HG03064 (cell line): ENCODE measurements around the gene MAN2A2.
"Not testable (repeated sequence)": the region's sequence is repeated elsewhere in the genome, so short reads cannot be mapped to it uniquely, and the experiment has no call there.

Source experiments
- ATAC-seq: cut with Tn5 transposase; IDR thresholded peaks from one replicate; pipeline ENCODE4 v1.9.1; 2021; ENCODE audit warnings: low read depth; ENCODE audit not compliant: unreplicated experiment

Gene MAN2A2

DNA sequence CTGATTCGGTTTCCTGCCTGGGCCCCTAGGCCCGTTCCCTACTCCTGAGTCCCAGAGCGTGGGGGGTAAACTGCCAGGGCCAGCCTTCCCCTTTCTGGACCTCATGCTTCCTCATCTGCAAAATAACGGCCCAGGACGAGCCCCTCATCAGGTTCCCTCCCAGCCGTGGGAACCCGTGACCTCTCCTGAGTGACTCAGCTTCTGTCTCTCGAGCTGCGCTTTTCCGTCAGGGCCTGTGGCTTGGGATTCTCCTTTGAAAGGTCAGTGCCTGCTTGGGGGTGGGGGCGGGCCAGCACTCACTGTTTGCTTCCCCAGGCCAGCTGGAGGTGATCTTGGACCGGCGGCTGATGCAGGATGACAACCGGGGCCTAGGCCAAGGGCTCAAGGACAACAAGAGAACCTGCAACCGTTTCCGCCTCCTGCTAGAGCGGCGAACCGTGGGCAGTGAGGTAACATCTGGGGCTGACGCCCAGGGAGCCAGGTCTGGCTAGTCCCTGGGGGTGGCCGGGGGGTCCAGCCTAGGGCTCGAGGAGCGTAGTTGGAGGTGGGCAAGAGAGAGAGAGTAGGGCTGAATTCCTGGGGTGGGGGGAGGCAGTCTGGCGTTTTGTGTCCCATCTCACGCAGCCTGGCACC lies 12.8 kb downstream of the MAN2A2 start:
- ATAC-seq: no peak

DNA sequence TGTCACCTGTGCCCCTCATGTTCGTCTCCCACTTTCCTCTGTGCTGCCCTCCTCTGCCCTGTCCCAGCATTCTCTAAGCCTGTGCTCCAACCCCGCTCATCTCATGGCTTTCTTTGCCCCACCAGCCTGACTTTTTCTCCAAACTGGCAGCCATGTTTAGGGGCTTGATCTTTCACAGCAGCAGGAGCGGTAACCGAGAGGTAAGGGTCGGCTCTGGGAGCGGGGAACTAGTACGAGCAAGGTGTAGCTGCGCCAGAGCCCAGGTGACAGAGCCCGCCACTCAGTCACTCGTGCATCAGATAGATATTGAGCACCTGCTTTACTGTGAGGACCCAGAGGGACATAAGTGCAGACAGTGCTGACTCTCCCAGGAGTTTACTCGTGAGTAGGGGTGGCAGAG lies 13.4 kb downstream of the MAN2A2 start:
- ATAC-seq: no peak

DNA sequence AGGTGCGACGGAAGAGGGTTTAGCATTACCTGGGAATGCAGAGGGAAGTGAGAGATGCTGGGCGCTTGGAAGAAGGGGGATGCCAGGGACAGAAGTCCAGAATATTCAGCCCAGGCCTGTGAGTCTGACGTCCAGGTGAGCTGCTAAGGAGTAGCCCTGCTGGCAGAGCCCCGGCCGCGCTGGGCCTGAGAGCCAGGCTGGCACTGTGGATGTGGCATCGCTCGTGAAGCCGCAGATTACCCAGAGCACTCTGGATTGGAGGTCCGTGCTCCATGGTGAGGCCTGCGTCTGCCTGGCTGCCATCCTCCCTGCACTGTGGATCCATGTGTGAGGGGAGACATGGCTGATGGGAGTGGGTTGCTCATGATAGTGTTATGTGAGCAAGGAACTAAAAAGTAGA lies 14.5 kb downstream of the MAN2A2 start:
- ATAC-seq: no peak

DNA sequence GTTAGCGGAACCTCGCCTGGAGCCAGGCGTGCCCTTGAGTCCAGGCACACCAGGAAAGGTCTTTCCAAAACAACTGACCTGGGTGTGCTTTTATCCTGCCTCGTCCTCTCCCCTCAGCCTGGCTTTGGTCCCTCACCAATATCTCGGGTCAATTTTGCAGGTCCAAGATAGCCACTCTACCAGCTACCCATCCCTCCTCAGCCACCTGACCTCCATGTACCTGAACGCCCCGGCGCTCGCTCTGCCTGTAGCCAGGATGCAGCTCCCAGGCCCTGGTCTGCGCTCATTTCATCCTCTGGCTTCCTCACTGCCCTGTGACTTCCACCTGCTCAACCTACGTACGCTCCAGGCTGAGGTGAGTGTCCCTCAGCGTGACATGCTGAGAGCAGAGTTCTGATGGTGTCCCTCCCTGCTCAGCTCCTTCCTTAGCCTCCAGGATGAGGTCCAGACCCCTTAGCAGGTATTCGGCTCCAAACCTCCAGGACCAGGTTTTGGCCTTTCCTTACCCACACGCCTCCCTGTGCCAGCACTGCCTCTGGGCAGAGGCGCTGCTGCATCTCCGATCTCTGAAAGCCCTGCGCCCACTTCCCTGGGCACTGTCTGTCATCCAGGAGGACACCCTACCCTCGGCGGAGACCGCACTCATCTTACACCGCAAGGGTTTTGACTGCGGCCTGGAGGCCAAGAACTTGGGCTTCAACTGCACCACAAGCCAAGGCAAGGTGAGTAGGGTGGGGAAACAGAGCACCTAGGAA lies 15.1 kb downstream of the MAN2A2 start:
- ATAC-seq: no peak

DNA sequence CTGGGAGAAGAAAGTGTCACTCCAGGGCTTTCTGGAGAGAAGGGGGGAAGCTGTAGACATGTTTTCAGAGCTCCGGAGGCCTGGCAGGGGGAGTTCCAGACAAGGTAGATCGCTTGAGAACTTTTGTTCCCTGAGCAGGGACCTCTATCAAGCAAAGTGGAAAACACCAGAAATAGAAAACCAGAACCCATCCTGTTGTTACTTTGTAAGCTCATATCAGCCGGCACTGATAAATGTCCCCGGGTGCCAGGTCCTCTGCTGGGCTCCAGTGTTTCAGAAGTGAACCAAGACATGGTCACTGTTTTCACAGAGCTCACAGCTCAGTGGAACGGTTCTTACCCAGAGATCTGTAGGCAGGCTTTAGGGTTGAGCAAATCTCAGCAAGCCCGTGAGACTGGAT lies 15.7 kb downstream of the MAN2A2 start:
- no peak for ATAC-seq

DNA sequence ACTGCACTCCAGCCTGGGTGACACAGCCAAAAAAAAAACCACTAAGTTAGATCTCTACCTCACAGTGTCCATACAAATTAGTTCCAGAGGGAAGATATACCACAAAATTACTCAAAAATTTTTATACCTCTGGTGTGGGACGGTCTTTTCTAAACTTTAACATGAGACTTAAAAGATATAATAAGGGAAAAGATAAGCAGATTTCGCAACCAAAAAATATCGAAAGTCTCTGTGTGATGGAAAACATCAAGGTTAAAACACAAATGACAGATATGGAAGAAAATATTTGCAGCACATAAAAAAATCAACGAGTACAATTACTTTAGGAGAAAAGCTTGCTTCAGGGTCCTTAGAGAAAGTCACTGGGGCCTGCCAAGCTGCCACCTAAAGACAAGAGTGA lies 18.8 kb downstream of the MAN2A2 start:
- ATAC-seq: no peak

DNA sequence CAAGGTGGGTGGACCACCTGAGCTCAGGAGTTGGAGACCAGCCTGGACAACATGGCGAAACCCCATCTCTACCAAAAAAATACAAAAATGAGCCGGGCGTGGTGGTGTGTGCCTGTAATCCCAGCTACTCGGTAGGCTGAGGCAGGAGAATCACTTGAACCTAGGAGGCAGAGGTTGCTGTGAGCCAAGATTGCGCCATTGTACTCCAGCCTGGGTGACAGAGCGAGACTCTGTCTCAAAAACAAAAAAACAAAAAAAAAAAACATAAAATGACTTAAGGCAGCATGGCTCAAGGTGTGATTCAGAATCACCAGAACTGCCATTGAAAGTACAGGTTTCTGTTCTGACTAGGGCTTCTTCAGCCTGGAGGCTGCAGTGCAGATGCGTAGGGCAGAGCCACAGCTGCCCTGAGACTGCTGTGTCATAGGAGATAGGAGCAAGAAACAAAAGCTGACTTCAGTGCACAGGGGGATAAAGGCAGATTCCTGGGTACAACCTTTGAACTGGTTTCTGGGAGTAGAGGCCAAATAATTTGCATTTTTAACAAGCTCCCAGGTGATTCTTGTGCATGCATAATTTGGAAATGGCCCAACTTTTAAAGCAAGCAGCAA lies 19.7 kb downstream of the MAN2A2 start:
- ATAC-seq: peak; percentile 84

DNA sequence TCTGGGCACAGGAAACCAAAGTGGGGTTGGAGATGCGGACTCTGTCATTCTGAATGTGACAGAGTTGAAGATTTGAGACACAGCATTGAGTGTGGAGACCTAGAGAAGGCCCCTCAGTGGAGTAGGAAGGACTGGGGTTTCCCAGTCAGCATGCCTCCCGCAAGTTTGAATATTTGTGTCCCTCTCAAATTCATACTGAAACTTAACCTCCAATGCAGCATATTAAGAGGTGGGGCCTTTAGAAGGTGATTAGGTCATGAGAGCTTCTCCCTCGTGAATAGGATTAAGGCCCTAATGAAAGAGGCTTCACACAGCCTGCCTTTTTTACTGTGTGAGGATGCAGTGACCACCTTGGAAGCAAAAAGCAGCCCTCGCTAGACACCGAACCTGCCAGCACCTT lies 21.3 kb downstream of the MAN2A2 start:
- ATAC-seq: peak; percentile 38

DNA sequence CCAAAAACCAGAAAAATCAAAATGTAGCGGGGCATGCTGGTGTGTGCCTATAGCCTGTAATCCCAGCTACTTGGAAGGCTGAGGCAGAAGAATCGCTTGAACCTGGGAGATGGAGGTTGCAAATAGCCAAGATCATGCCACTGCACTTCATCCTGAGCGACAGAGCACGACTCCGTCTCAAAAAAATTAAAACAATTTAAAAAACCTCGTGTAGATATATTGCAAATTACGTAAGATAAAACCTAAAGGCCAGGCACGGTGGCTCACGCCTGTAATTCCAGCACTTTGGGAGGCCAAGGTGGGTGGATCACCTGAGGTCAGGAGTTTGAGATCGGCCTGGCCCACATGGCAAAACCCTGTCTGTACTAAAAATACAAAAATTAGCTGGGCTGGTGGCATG lies 23.7 kb downstream of the MAN2A2 start:
- ATAC-seq: not testable (repeated sequence)

DNA sequence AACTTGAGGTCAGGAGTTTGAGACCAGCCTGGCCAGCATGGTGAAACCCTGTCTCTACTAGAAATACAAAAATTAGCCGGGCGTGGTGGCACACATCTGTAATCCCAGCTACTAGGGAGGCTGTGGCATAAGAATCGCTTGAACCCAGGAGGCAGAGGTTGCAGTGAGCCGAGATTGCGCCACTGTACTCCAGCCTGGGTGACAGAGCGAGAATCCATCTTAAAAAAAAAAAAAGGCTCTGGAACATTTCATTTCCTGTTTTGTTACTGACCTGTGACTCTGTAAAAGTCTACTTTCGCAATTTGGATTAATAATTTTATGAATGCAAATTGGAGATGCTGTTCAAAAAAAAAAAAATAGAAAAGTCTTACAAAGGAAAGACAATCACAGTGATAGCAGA lies 25.0 kb downstream of the MAN2A2 start:
- ATAC-seq: not testable (repeated sequence)

DNA sequence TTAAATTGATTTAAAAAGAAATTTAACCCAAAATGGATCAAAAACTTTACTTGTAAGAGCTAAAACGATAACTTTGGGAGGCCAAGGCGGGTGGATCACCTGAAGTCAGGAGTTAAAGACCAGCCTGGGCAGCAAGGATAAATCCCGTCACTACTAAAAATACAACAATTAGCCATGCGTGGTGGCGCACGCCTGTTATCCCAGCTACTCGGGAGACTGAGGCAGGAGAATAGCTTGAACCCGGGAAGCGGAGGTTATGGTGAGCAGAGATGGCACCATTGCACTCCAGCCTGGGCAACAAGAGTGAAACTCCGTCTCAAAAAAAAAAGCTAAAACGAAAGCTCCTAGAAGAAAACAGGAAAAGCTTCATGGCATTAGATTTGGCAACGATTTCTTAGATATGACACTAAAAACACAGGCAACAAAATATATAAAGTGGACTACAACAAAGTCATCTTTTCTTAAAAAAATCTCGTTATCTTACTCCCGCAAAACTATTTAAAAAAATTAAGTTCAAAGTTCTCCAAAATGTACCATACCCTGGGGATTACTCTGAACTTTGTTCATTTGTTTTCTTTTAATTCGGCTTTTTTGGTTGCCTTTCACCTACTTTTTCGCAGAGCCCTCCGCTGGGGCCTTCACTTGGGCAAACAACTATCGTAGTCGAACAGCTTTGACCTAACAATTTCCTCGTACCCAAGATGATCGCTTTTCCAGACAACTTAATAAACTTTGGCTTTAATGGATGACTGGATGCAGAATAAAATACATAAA lies 26.3 kb downstream of the MAN2A2 start:
- ATAC-seq: no peak

DNA sequence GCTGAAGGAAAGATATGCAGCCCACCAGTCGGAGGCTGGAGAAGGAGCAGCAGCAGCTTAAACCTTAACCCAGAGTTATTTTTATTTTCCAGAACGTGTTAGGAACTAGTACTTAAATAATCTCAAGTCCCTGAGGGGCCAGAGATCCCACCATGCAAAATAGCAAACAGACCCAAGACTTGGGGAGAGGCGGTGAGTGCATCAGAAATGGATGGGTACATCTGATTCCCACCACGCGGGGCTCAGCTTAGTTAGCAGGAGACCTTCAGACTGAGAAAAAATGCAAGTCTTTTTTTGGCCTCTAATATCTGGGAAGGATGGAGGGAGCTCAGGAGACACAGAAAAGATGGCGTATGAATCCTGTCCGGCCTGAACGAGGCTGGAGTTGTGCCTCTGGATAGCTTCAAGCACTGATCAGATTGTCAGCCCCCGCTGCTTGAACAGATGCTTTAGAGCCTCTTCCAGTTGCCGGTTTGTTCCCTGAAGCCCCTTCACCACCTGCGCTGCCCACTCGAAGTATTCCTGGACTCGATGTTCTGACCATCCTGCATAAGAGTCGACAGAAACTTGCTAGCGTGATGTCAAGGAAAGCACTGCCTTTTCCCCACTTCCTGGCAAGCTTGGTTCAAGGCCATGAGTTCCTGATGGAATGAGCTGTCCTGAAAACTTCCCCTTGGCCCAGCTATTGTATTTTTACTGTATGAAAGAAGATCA lies 27.9 kb downstream of the MAN2A2 start:
- ATAC-seq: no peak

DNA sequence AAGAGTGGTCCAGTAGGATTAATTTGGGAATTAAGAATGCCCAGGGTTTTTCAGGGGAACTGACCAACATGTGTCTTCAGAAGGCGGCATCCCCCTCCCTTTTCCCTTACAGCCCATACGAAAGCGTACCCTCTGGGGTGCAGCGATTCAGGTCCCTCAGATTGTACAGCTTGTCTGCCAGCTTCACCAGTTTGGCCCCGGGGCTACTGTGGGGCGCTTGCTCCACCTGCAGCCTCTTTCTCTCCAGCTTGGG lies 28.4 kb downstream of the MAN2A2 start:
- ATAC-seq: no peak

DNA sequence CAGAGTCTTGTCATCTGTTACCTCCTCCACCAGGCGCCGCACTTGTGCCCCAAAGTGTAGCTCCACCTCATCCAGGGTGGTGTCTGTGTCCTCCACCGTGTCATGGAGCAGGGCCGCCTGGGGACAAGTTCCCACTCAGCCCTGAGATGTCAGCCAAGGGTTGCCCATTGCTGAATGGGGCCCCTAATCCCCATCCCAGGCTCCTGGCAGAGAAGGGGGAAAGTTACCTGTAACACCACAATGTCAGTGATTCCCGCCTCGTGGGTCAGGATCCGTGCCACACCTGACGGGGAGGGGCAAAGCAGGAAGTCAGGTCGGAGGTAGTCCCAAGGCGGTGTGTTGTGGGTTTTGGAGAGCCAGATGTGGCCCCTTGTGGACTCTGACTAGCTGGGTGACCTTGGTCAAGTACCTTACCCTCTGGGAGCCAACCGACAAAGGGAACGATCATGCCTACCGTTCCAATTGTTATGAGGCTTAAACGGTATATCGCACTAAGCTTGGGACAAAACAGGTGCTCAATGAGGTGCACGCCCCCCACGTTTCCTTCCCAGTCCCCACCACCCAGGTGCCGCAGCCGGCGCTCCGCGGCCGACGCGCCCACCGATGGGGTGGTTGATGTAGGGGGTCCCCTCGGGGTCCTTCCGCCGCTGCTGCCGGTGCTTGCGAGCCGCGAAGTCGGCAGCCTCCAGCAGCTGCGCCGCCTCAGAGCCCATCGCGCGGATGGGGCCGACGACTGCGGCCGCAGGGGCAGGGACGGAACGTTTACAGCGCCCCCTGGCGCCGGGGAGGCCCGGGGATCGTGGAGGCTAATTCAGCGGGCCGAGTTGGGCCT lies 28.9 kb downstream of the MAN2A2 start, which contains the start of gene HDDC3:
TSS of gene HDDC3 (minus strand) at position 722 of the 832 bp plus-strand sequence. CDS start at position 713, 9 bp downstream.
- ATAC-seq: peak; percentile 52

DNA sequence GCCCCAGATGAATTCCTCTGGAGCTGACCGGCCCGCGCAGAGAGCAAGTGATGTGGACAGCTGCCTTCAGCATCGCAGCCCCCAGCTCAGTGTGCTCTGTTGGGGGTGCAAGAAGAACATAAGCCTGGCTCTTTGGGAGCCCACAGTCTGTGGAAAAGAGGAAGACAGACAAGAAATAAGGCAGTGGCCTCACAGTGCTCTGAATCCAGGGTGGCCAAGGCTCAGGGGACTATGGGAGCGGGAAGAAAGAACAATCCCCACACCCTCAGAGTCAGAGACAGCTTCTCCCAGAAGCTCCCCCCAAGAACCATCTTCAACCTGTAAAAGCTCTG lies 29.5 kb downstream of the MAN2A2 start:
- no peak for ATAC-seq

DNA sequence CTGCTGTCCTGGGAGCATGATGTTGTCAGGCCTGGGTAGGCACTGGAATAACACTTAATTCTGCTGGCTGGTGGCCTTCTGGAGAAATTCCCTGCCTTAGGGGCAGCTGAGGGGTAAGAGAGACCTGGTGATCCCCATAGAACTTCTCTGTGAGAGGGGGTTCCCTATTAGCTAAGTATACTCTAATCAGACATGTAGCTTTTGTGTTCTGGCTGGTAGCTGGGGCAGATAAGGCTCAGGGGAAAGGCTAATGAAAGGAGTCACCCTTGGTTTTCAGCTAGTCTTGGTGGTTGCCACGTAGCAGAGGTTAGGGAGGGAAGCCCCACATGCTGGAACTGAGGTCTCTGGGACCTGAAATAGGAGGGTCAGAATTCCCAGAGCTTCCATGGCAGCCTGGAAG lies 30.2 kb downstream of the MAN2A2 start:
- no peak for ATAC-seq

DNA sequence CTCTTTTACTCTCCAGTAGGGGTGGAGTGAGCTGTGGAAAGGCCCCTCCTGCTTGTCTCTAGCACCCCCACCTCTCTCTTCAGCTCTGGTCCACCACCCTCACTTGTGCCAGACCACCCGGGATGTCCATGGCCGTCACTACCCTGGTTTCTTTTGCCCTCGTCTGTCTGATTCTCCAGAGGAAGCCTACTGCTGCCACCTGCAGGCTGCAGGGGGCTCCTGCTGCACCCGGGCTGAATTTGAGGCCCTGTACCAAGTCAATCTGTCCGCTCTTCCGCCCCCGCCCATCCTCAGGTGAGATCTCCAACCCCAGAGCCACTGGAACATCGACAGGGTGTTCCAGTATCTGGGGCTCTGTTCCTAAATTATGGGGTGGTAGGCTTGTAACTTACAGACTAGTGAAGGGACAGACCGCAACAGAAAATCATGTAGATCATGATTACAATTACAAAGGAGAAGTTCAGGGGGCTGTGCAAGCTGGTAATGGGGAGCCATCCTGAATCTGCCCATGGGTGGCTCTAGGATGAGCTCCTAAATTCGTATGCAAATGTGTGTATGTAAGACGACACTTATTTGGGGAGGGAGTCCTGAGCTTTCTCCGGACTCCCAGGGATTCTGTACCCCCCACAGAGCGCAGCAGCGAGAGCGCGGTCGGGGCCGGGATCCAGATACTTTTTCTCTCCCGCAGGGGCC lies 31.3 kb downstream of the MAN2A2 start:
- ATAC-seq: peak; percentile 26

DNA sequence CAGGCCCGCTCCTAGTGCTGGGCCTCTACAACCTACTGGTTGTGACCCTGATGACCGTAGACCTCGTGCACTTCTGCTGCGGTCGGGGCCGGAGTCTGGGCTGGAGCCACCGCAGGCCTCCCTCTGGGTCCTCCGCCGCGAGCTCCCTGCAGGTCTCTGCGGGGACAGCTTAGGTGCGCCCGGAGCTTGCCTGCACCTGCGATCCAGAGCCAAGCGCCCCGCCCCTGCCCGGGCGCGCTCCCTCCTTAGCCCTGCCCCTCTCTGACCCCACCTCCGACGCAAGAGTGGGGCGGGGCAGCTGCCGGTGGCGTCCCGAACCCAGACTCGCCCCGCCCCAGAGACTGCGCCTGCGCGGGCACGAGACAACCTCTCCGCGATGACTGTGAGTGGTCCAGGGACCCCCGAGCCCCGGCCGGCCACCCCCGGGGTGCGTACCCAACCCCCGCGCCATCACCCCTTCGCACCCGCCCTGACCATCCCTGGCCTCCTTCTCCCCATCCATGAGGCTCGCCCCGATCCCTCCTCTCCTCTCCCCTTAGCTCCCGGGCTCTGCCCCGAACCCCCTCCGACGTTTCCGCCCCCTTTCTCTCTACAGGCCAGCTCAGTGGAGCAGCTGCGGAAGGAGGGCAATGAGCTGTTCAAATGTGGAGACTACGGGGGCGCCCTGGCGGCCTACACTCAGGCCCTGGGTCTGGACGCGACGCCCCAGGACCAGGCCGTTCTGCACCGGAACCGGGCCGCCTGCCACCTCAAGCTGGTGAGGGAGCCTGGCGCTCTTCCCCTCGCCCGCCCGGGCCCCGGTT lies 32.0 kb downstream of the MAN2A2 start, which contains the start of gene UNC45A:
TSS of gene UNC45A (plus strand) at position 337 of the 803 bp plus-strand sequence. CDS start at position 377, 40 bp downstream.
- peak; percentile 49 for ATAC-seq
